Right cardiac atrium (tissue), 5 donors: ENCODE data around the gene GATAD2A. TPM values are rescaled to one million over a fixed set of nuclear protein-coding genes. Genes with fewer than 3 reads are reported as not detected.

Experiments
- ATAC-seq, 2 donors: fragments of 200-7000 bp; cut with Tn5 transposase; one replicate each; pipeline versions ENCODE4 v1.8.0 to v1.9.1; 2020; ENCODE audit warnings: moderate library complexity in 2 of 2, mild to moderate bottlenecking in 1 of 2
- DNase-seq, 3 donors: peaks; one replicate each; pipeline ENCODE4 v3.0.0-alpha.2; 2020
- H3K27ac ChIP-seq: one replicate; pipeline ENCODE4 v1.5.1; 2013; ENCODE audit warnings: mild to moderate bottlenecking, low read length, control low read depth, moderate library complexity
- H3K27me3 ChIP-seq: one replicate; pipeline ENCODE4 v1.6.1; 2013; ENCODE audit not compliant: control insufficient read depth, insufficient read depth
- H3K4me1 ChIP-seq: one replicate; pipeline ENCODE4 v1.6.1; 2013; ENCODE audit warnings: low read length; ENCODE audit not compliant: control insufficient read depth, insufficient read depth
- H3K4me3 ChIP-seq: one replicate; pipeline ENCODE4 v1.5.1; 2013; ENCODE audit warnings: low read length, control low read depth
- H3K9me3 ChIP-seq: one replicate; pipeline ENCODE4 v1.6.1; 2013; ENCODE audit warnings: low read length; ENCODE audit not compliant: control insufficient read depth
- WGBS: extraction: QIAGEN DNeasy Blood & Tissue Kit; methylation state at CpG from one replicate; pipeline ENCODE4 v1.1.7; 2013; 5-methylcytosine and 5-hydroxymethylcytosine counted together
- intact Hi-C, 4 donors: fragments of 100-400 bp; cut with DNase I; formaldehyde crosslinking; loops; one replicate each; pipeline versions ENCODE4 v1.11.0 to v1.14.0; 2022 to 2023
- polyA plus RNA-seq: library from polyadenylated mRNA; stranded (reverse); fragments of 200-250 nt; gene quantifications from one replicate; pipeline ENCODE4 v1.2.3, GENCODE V29; 2013
- total RNA-seq, 4 donors: library from RNA; stranded (reverse); fragmentation: NEBNext Ultra II Directional; extraction: Animal tissue kit (Norgen Biotek cat#: 25700); gene quantifications; one replicate each; pipeline ENCODE4 v1.2.1, GENCODE V29; 2021
- donor health status: healthy with polysubstance abuse.
- donor health status: DM: no; HTN: yes; CAD: no.
- donor health status: DM: no; HTN: no; CAD: no.
- donor health status: DM: no; HTN: yes; CAD: no; lungs with severe emphysema.
- donor health status: DM: yes; HTN: yes; CAD: no.

The GATAD2A gene
- total and polyA plus RNA-seq, 5 donors, result 12.2 to 53.9 (median 34.2) TPM

- Histone ChIP-seq H3K27me3 (no peaks in the 10 kb centered on the region), H3K27ac (no peak overlapping the region), H3K4me1 (no peaks in the 10 kb centered on the region), H3K4me3 (no peak overlapping the region), H3K9me3 (no peaks in the 10 kb centered on the region)
- WGBS, result 87% methylated on average over 12 of the region's 12 CpGs
- DNase-seq (peak in 1 of 3 donors; percentile 57), ATAC-seq (no peak)
- intact Hi-C loops, result no loop called here
These were observed 101.1 kb downstream of the GATAD2A start for GRCh38 chr19:19506592-19506991.

- WGBS, result 80% methylated on average over 8 of the region's 8 CpGs
- ATAC-seq (no peak), DNase-seq (peak in 1 of 3 donors; percentile 22)
- intact Hi-C loops, result no loop called here
- Histone ChIP-seq H3K27ac (no peak overlapping the region), H3K9me3 (no peaks in the 10 kb centered on the region), H3K27me3 (no peaks in the 10 kb centered on the region), H3K4me3 (no peak overlapping the region), H3K4me1 (no peaks in the 10 kb centered on the region)
These were observed 101.9 kb downstream of the GATAD2A start for GRCh38 chr19:19507354-19507753.

DNA sequence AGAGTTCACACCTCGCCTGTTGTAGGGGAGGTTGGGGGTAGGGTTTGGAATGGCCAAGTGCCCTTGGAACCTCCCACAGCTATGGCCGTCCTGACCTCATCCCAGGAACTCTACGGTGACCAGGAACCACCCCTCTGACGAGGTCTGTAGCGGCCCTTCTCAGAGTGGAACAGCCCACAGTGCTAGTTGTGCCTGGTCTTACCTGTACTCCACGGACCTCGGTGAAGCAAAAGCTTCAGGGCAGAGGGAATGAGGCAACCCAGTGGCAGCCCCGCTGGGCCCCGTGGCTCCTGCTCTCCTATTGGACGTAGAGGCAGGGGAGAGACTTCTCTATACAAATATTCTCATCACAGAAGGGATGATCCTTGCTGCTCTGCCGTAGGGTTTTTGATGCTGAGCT lies 102.7 kb downstream of the GATAD2A start:
- 79% methylated on average over 11 of the region's 11 CpGs for WGBS
- intact Hi-C loops, result no loop called here
- peak in 1 of 2 donors; percentile 4 for ATAC-seq

DNA sequence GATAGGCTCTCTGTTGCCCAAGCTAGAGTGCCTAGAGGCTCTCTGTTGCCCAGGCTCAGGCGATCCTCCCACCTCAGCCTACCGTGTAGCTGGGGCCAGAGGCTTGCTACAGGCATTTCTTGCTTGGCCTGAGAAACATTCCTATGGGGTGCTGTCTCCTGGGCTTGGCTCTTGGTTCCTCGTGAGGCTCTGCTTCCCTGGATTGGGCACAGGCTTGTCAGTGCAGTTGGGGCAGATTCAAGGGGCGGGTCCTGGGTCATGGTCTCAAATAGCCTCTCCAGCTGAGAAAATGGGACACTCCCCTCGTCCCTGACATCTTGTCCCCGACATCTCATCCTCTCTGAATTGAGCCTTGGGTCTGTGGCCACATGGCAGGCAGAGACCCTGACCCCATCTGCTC lies 105.0 kb downstream of the GATAD2A start:
- WGBS, result 33% methylated on average over 6 of the region's 6 CpGs
- Histone ChIP-seq H3K27ac (no peak overlapping the region), H3K4me1 (no peaks in the 10 kb centered on the region), H3K4me3 (no peak overlapping the region), H3K9me3 (no peaks in the 10 kb centered on the region), H3K27me3 (no peaks in the 10 kb centered on the region)
- intact Hi-C loops, result no loop called here
- ATAC-seq, result no peak
- DNase-seq, result peak in 1 of 3 donors; percentile 20

More for the DNA sequence above, 102.7 kb downstream of the GATAD2A start:
- Histone ChIP-seq H3K27me3 (no peaks in the 10 kb centered on the region), H3K4me1 (no peaks in the 10 kb centered on the region), H3K4me3 (no peak overlapping the region), H3K9me3 (no peaks in the 10 kb centered on the region), H3K27ac (no peak overlapping the region)
- peak in 1 of 3 donors; percentile 14 for DNase-seq

GRCh38 chr19:19513682-19514081 lies 108.2 kb downstream of the GATAD2A start:
- peaks cover 1% of the 10 kb centered on the region for H3K4me1 ChIP-seq
- DNase-seq (peak in 1 of 3 donors; percentile 63), ATAC-seq (no peak)
- H3K27me3 ChIP-seq, result no peaks in the 10 kb centered on the region
- H3K27ac ChIP-seq, result no peak overlapping the region
- intact Hi-C loops, result no loop called here
- H3K4me3 ChIP-seq, result no peak overlapping the region
- H3K9me3 ChIP-seq, result no peaks in the 10 kb centered on the region
- WGBS, result 78% methylated on average over 17 of the region's 17 CpGs

- 14% methylated on average over 46 of the region's 46 CpGs for WGBS
- no peaks in the 10 kb centered on the region for H3K9me3 ChIP-seq
- ATAC-seq (peak; percentile 51 to 52), DNase-seq (peak; percentile 90 to 96 (median 95))
- intact Hi-C loops, result no loop called here
- H3K4me3 ChIP-seq, result no peak overlapping the region
- H3K4me1 ChIP-seq, result peaks cover 1% of the 10 kb centered on the region
- no peak overlapping the region for H3K27ac ChIP-seq
- H3K27me3 ChIP-seq, result no peaks in the 10 kb centered on the region
These were observed 108.8 kb downstream of the GATAD2A start for GRCh38 chr19:19514215-19514657.

DNA sequence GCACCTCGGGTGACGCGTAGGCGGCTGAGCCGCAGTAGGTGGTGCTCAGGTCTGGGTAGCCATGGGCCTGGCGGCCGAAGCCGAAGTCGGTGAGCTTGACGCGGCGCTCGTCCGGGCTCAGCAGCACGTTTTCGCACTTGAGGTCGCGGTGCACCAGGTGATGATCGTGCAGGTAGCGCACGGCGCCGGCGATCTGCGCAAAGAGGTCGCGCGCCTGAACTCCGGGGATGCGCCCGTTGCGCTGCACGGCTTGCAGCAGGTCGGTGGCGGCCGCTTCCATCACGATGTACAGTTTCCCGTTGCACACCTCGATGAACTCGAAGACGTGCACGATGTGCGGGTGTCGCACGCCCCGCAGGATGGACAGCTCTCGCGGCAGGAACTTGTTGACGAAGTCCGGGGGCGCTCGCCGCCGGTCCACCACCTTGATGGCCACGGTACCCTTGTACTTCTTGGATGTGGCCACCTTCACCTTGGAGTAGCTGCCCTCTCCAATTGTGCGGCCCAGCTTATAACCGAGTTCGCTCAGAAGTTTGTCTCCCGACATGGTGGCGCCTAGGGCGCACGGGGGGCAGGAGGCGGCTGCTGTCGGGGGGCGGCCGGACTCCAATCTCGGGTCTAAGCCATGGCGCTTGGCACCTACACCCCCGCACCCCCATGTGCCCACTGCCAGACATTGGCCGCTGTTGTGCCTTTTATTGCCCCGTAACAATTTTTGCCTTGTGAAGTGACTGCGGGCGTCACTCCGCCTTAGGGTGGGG lies 109.6 kb downstream of the GATAD2A start, which contains the start of gene TSSK6:
Gene TSSK6, minus strand, starts transcription at position 668 of the 761 bp plus-strand sequence. Its CDS starts 121 bp downstream, at position 547.
- H3K4me3 ChIP-seq, result peak within 1 kb of the TSS; percentile 79
- 79% methylated on average over 74 of the region's 74 CpGs for WGBS
- ATAC-seq, result peak; percentile 0 to 2
- no peaks in the 10 kb centered on the region for H3K27me3 ChIP-seq
- DNase-seq, result peak in 1 of 3 donors; percentile 76
- peaks cover 1% of the 10 kb centered on the region for H3K4me1 ChIP-seq
- intact Hi-C loops, result no loop called here
- no peaks in the 10 kb centered on the region for H3K9me3 ChIP-seq
- H3K27ac ChIP-seq, result peak within 1 kb of the TSS; percentile 82

DNA sequence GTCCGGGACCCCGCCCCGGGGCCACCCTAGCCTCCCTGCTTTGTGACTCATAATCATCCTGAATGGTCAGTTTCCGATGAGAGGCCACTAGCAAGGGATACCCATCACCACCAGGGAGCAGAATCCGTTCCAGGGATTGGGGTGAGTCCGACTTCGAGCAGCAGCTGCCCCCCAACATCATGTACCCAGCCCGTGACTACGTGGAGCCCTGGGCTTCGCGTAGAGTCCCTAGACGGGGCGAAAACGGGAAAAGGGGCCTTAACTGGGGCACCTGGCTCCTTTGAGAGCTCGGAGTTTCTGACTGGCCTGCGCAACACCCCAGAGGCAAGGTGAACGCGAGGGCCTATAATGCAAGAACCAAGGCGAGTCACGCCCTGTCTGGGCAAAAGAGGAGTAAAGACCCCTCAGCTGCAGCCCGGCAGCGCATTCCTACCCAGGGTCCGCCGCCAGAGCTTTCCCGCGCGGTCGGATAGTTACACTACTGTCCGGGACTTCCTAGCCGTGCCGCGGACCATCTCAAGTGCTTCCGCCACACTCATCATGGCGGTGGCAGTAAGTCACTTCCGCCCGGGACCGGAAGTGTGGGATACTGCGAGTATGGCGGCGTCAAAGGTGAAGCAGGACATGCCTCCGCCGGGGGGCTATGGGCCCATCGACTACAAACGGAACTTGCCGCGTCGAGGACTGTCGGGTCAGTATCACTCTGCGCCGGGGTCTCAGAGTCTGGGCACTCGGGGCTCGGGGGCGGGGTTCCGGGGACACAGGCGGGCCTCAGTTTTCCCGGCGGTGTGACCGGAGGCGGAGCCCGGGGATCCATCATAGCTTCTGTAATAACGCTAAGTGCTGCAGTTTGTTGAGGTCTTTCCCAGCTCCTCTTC lies 110.4 kb downstream of the GATAD2A start, which contains the start of gene NDUFA13:
Gene NDUFA13, plus strand, starts transcription at position 584 of the 878 bp plus-strand sequence. Its CDS starts 14 bp downstream, at position 598.
- peak; percentile 92 to 97 (median 97) for DNase-seq
- Histone ChIP-seq H3K4me3 (peak within 1 kb of the TSS; percentile 79), H3K27me3 (no peaks in the 10 kb centered on the region), H3K4me1 (peaks cover 1% of the 10 kb centered on the region), H3K9me3 (no peaks in the 10 kb centered on the region), H3K27ac (peak within 1 kb of the TSS; percentile 82)
- WGBS, result 5% methylated on average over 61 of the region's 61 CpGs
- ATAC-seq, result peak; percentile 91 to 92
- intact Hi-C loops, result no loop called here

- Histone ChIP-seq H3K27ac (no peak overlapping the region), H3K4me1 (peaks cover 1% of the 10 kb centered on the region), H3K9me3 (no peaks in the 10 kb centered on the region), H3K4me3 (peak overlapping the region; percentile 79), H3K27me3 (no peaks in the 10 kb centered on the region)
- ATAC-seq (no peak), DNase-seq (peak in 1 of 3 donors; percentile 43)
- intact Hi-C loops, result no loop called here
- 85% methylated on average over 10 of the region's 10 CpGs for WGBS
These were observed 111.8 kb downstream of the GATAD2A start for GRCh38 chr19:19517235-19517619.

GRCh38 chr19:19520989-19521388 lies 115.5 kb downstream of the GATAD2A start:
- H3K9me3 ChIP-seq, result no peaks in the 10 kb centered on the region
- no peak overlapping the region for H3K27ac ChIP-seq
- intact Hi-C loops, result no loop called here
- no peaks in the 10 kb centered on the region for H3K27me3 ChIP-seq
- ATAC-seq (no peak), DNase-seq (no peak)
- 79% methylated on average over 6 of the region's 6 CpGs for WGBS
- H3K4me1 ChIP-seq, result peaks cover 1% of the 10 kb centered on the region
- no peak overlapping the region for H3K4me3 ChIP-seq

DNA sequence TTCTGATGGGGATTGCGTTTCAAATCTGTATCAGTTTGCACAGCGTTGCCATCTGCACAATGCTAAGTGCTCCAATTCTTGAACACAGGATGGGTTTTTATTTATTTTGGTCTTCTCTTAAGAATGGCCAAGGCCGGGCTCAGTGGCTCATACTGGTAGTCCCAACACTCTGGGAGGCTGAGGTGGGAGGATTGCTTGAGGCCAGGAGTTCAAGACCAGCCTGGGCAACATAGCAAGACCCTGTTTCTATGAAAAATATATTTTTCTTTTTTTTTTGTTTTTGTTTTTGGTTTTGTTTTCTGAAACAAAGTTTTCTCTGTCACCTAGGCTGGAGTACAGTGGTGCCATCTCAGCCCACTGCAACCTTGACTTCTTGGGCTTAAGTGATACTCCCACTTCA lies 117.7 kb downstream of the GATAD2A start:
- H3K4me1 ChIP-seq, result no peaks in the 10 kb centered on the region
- no peak overlapping the region for H3K4me3 ChIP-seq
- H3K27me3 ChIP-seq, result no peaks in the 10 kb centered on the region
- intact Hi-C loops, result no loop called here
- WGBS, result 83% methylated on average over 3 of the region's 3 CpGs
- ATAC-seq (no peak), DNase-seq (no peak)
- no peaks in the 10 kb centered on the region for H3K9me3 ChIP-seq
- no peak overlapping the region for H3K27ac ChIP-seq
